PC-9 (cell line): Measurements from ENCODE around the gene FCSK.

ENCODE experiments used
- EZH2 ChIP-seq: fragments of 200-600 bp; sonication (generic); IDR thresholded peaks from 2 replicates; pipeline ENCODE4 v1.8.0; 2017; ENCODE audit warnings: antibody characterized with exemption, low read depth
- TF ChIP-seq, protein P1 (sequence below): fragments of 200-600 bp; sonication (generic); conservative IDR thresholded peaks from 2 replicates; pipeline ENCODE4 v1.6.1; 2017; ENCODE audit warnings: mixed run types, antibody characterized with exemption, mild to moderate bottlenecking, moderate library complexity

DNA sequence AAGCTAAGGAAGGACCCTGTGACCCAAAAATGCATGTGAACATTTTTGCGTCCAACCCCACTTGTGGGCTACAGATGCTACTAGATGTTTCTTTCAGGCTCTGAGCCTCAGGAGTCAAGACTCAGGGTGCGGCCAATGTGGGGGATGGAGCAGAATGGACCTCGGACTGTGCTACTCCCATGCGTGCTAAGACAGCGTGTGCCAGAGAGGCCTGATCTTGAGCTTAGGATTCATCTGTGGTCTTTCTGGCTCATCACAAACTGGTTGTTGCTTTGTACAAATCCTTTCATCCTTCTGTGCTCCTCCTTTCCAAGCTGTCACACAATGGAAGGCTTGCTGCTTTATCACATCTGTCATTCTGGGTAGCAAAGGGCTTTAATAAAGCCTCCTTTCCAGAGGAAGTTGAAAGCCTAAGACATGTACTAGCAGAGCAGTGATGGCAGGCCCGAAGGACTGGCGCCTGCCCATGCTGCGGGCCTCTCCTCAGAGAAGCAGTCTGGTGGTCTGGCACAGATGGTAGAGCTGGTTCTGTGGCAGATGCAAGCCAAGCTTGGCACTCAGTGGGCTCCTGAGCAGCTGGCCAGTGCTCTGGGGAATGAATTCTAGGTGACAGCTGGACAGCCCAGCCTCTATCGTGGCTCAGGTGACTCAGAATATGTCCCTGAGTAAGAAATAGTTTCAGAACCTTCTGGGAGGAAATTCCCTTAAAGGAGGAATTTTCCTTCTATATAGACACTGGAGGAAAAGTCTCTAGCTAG is 41.2 kb downstream of the FCSK start:
- no peak for TF ChIP-seq EZH2
- TF ChIP-seq, protein P1, sequence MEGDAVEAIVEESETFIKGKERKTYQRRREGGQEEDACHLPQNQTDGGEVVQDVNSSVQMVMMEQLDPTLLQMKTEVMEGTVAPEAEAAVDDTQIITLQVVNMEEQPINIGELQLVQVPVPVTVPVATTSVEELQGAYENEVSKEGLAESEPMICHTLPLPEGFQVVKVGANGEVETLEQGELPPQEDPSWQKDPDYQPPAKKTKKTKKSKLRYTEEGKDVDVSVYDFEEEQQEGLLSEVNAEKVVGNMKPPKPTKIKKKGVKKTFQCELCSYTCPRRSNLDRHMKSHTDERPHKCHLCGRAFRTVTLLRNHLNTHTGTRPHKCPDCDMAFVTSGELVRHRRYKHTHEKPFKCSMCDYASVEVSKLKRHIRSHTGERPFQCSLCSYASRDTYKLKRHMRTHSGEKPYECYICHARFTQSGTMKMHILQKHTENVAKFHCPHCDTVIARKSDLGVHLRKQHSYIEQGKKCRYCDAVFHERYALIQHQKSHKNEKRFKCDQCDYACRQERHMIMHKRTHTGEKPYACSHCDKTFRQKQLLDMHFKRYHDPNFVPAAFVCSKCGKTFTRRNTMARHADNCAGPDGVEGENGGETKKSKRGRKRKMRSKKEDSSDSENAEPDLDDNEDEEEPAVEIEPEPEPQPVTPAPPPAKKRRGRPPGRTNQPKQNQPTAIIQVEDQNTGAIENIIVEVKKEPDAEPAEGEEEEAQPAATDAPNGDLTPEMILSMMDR = no peak
